Activated naive CD4-positive, alpha-beta T cell treated with anti-CD3 and anti-CD28 coated beads, Interleukin-2, amount 50 U/mL, for 72 hours (primary cell): Measurements from ENCODE around the gene KRT33A. TPM values are rescaled to one million over a fixed set of nuclear protein-coding genes. Genes with fewer than 3 reads are reported as not detected.

Source experiments
- ATAC-seq, 2 donors: fragments of 150-1000 bp; cut with Tn5 transposase; 2 replicates each; pipeline ENCODE4 v1.10.0; 2021; ENCODE audit warnings: mild to moderate bottlenecking in 2 of 2, moderate library complexity in 2 of 2
- DNase-seq, 2 donors: peaks; one replicate each; pipeline ENCODE4 v3.0.0; 2021 to 2022; ENCODE audit warnings: low spot score in 2 of 2
- H3K27ac Mint-ChIP-seq, 2 donors: one replicate each; pipeline ENCODE4 v1.8.0; 2022; ENCODE audit warnings: mild to moderate bottlenecking in 2 of 2, mixed read lengths in 2 of 2
- H3K36me3 Mint-ChIP-seq, 2 donors: one replicate each; pipeline ENCODE4 v1.8.0; 2022; ENCODE audit warnings: mixed read lengths in 2 of 2
- H3K9me3 Mint-ChIP-seq, 2 donors: one replicate each; pipeline ENCODE4 v1.8.0; 2022; ENCODE audit warnings: mixed read lengths in 2 of 2
- total RNA-seq, 2 donors: library from RNA; stranded (reverse); gene quantifications; one replicate each; pipeline ENCODE4 v1.2.3, GENCODE V29; 2022

KRT33A gene
- total RNA-seq, 2 donors from 2014 or later = not detected

DNA sequence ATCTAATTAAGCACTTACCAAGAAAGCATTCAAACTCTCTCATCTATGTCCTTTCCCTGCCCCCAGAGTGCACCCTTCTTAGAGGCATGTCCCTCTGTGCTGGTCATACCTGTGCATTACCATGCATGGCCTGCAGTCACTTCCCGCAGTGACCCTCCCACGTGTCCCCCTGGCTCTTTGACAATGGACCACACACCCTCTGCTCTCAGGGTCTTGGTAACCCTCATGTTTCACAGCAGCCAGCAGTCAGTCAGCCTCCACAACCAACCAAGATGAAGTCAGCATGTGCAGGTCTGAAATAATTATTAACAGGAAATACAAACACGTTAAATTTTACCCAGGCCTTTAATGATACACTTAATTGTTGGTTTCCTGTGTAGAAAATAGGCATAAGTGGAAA lies 10.1 kb downstream of the KRT33A start:
- Mint-ChIP-seq H3K27ac (peak overlapping the region; percentile 81 to 95), H3K36me3 (peaks cover 12 to 13% of the 10 kb centered on the region in 2 donors), H3K9me3 (peaks cover 10 to 12% of the 10 kb centered on the region in 2 donors)
- no peak for ATAC-seq
- DNase-seq = no peak

- H3K27ac Mint-ChIP-seq = peak overlapping the region; percentile 69 to 81
- DNase-seq = no peak
- peaks cover 12 to 13% of the 10 kb centered on the region in 2 donors for H3K36me3 Mint-ChIP-seq
- ATAC-seq = no peak
- peaks cover 10 to 12% of the 10 kb centered on the region in 2 donors for H3K9me3 Mint-ChIP-seq
Observed at GRCh38 chr17:41339571-41340172, 11.0 kb downstream of the KRT33A start.

DNA sequence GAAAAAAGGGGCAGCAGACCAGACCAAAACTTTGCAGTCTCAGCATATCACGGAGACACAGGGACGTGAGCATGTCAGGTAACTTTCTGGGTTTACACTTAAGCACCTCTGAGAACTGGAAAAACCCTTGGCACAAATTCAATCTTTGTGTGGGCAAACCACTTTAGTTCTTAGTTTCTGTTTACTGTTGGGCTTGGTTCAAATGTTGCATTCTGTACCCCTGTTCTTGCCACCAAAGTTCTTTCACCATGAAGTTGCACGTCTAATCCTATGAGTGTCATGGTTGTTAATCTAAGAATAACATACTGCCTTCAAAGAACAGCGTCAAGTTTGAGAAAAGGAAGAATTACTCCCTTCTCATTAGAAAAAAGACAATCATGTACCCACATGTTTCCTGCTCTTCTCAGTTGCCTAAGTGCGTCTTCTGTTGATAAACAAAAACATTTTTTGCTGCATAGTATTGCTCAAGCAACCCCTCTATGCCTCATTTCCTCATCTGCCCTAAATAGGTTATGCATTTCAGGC lies 11.6 kb downstream of the KRT33A start:
- H3K27ac Mint-ChIP-seq = peak overlapping the region; percentile 69 to 81
- peaks cover 8 to 12% of the 10 kb centered on the region in 2 donors for H3K9me3 Mint-ChIP-seq
- DNase-seq (peak in 1 of 2 donors; percentile 42), ATAC-seq (peak; percentile 41 to 71)
- peaks cover 13 to 14% of the 10 kb centered on the region in 2 donors for H3K36me3 Mint-ChIP-seq

DNA sequence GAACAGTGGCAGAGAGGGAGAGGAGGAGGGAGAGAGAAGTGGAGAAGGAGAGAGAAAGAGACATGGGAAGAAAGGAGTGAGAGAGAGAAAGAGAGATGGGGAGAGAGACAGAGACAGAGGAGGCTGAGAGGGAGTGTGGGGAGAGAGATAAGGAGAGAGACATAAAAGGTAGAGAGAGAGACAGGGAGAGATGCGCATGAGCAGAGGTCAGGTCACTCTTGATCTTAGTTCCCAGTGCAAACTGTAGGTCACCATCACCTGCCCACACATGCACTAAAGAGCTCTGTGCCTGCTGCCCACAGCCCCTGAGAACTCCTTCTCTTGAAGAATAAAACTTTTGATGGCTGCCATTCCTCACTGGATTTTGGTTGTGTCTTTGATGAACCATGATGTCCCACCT lies 14.9 kb downstream of the KRT33A start:
- ATAC-seq (no peak), DNase-seq (no peak)
- H3K9me3 Mint-ChIP-seq = peaks cover 0 to 6% of the 10 kb centered on the region in 2 donors
- peak overlapping the region in 1 of 2 donors; percentile 38 for H3K27ac Mint-ChIP-seq
- peaks cover 0 to 6% of the 10 kb centered on the region in 2 donors for H3K36me3 Mint-ChIP-seq

- Mint-ChIP-seq H3K27ac (peak overlapping the region in 1 of 2 donors; percentile 14), H3K9me3 (peaks cover 0 to 6% of the 10 kb centered on the region in 2 donors), H3K36me3 (peaks cover 0 to 6% of the 10 kb centered on the region in 2 donors)
- ATAC-seq (no peak), DNase-seq (no peak)
Observed at GRCh38 chr17:41334385-41335305, 16.0 kb downstream of the KRT33A start.

GRCh38 chr17:41333836-41334235 lies 16.8 kb downstream of the KRT33A start:
- Mint-ChIP-seq H3K27ac (peak overlapping the region in 1 of 2 donors; percentile 14), H3K9me3 (peaks cover 0 to 6% of the 10 kb centered on the region in 2 donors), H3K36me3 (peaks cover 0 to 6% of the 10 kb centered on the region in 2 donors)
- ATAC-seq = no peak
- DNase-seq = no peak

- DNase-seq (no peak), ATAC-seq (no peak)
- peaks cover 0 to 6% of the 10 kb centered on the region in 2 donors for H3K9me3 Mint-ChIP-seq
- H3K36me3 Mint-ChIP-seq = peaks cover 0 to 6% of the 10 kb centered on the region in 2 donors
- no peak overlapping the region for H3K27ac Mint-ChIP-seq
Observed at GRCh38 chr17:41333098-41333497, 17.5 kb downstream of the KRT33A start.

DNA sequence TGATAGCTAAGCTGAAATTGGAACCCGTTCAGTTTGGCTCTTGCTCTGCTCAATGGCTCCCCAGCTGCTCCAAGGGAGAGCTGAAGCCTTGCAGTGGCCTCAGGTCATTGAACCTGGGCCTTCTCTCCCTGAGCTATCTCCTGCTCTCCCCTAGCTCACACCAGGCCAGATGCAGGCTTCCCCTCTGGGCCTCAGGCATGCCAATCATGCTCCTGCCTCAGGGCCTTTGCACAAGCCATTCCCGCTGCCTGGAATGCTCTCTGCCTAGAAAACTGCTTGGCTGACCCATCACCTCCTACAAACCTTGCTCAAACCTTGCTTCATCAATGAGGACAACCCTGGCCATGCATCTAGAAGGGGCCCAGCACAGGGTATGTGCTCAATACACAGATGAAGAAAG lies 18.4 kb downstream of the KRT33A start:
- H3K9me3 Mint-ChIP-seq = peaks cover 0 to 6% of the 10 kb centered on the region in 2 donors
- peaks cover 0 to 6% of the 10 kb centered on the region in 2 donors for H3K36me3 Mint-ChIP-seq
- ATAC-seq = no peak
- H3K27ac Mint-ChIP-seq = no peak overlapping the region
- DNase-seq = no peak

DNA sequence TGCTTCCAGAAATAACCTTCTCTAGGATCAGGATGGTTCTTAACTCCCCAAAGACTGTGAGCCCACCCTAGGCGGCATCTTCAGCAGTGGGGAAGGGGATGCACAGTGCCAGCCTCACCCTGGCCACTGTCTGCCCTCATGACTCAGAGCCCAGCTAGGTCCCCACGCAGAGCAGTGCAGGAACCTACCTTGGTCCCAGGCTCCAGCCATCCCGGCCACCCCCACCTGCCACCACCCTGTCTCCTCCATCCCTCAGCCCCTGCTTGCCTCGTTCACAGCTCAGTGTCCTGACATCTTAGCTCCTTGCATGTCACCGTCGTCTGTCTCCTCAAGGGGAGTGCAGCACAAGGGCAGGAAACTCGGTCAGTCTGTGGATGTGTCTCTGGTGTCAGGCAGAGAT lies 19.0 kb downstream of the KRT33A start:
- DNase-seq (no peak), ATAC-seq (no peak)
- Mint-ChIP-seq H3K9me3 (peaks cover 0 to 6% of the 10 kb centered on the region in 2 donors), H3K36me3 (peaks cover 0 to 6% of the 10 kb centered on the region in 2 donors), H3K27ac (no peak overlapping the region)

DNA sequence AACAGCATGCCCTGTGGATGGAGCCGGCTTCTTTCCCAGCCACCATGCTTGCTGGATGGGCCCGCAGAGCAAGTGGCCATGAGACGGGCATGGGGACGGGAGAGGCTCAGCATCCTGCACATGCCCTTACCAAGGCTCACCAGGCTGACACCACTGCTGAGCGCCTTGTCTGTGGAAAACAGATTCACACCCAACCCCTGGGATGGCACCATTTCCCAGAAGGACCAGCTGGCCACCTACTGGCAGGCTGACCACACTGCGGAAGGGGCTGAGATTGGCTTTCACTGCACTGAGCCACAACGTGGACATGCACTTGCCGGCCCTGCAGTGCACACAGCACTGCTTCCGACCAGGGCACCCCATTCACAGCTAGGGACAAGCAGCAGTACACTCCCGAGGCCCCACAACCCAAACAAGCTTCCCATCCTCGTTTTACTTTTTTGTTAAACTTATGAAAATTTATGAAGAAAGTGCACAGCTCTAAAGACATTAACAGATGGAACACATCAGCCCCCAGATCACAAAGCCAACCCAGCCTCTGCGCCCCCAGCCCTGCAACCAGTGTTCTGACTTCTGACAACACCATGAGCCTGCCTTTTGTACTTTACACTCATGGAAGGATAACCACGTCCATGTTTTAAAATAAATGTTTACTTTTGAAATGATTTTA lies 21.2 kb downstream of the KRT33A start:
- H3K9me3 Mint-ChIP-seq = peaks cover 0 to 6% of the 10 kb centered on the region in 2 donors
- ATAC-seq = peak; percentile 44

GRCh38 chr17:41328207-41328606 lies 22.4 kb downstream of the KRT33A start:
- Mint-ChIP-seq H3K36me3 (no peaks in the 10 kb centered on the region), H3K9me3 (no peaks in the 10 kb centered on the region), H3K27ac (no peak overlapping the region)
- DNase-seq (no peak), ATAC-seq (no peak)

More for the DNA sequence above, 21.2 kb downstream of the KRT33A start:
- peaks cover 0 to 6% of the 10 kb centered on the region in 2 donors for H3K36me3 Mint-ChIP-seq
- no peak for DNase-seq
- H3K27ac Mint-ChIP-seq = no peak overlapping the region

GRCh38 chr17:41327411-41328120 lies 23.1 kb downstream of the KRT33A start:
- no peak for DNase-seq
- no peak for ATAC-seq
- no peaks in the 10 kb centered on the region for H3K36me3 Mint-ChIP-seq
- H3K27ac Mint-ChIP-seq = peak overlapping the region in 1 of 2 donors; percentile 73
- H3K9me3 Mint-ChIP-seq = no peaks in the 10 kb centered on the region

GRCh38 chr17:41326173-41327145 lies 24.2 kb downstream of the KRT33A start:
- peak in 1 of 2 donors; percentile 16 for ATAC-seq
- Mint-ChIP-seq H3K27ac (peak overlapping the region in 1 of 2 donors; percentile 73), H3K36me3 (no peaks in the 10 kb centered on the region), H3K9me3 (no peaks in the 10 kb centered on the region)
- DNase-seq = no peak

DNA sequence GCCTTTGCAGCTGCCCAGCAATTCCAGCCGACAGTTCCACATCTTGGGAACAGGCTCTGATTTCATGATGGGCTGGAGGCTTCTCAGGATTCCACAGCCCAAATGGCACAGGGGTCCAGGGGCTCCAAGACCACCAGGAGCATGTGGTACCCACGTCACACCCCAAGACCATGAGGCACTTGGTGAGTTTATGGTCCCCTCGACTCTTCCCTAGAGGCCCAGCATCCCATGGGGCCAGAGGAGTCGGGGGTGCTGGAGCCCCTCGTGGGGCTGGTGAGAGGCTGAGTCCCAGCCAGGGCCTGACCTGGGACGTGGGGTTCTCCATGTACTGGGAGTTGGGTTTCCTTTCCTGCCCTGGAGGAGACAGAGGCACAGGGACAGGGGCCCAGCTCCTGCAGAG lies 25.0 kb downstream of the KRT33A start:
- DNase-seq (no peak), ATAC-seq (no peak)
- Mint-ChIP-seq H3K36me3 (peaks cover 0 to under 1% of the 10 kb centered on the region in 2 donors), H3K27ac (peak overlapping the region in 1 of 2 donors; percentile 73), H3K9me3 (peaks cover 0 to 2% of the 10 kb centered on the region in 2 donors)

DNA sequence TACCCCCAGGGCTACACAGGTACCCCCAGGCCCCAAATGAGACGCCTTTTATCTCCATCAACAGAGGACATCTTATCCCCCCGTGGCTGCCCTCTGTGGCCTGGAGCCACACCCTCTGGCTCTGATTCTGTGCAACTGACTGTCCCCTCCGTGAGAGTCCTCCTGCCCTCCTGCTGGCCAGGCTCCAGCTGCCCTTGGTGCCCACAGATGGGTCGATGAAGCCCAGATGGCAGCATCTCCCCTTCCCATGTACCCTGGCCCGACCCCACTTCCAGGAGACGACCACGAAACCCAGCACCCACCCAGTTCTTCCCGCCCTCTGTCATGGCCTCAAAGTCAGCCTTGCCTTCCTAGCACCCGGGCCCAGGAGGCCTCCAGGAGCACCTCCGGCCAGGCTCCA lies 25.5 kb downstream of the KRT33A start:
- peaks cover 1 to 7% of the 10 kb centered on the region in 2 donors for H3K9me3 Mint-ChIP-seq
- peaks cover 4 to 6% of the 10 kb centered on the region in 2 donors for H3K36me3 Mint-ChIP-seq
- H3K27ac Mint-ChIP-seq = no peak overlapping the region
- DNase-seq (no peak), ATAC-seq (no peak)
